NCI-H2227 (cell line): ENCODE data around the gene ST3GAL2.

Experiments used
- DNase-seq: peaks from one replicate; lab custom pipeline; 2025; ENCODE audit not compliant: unreplicated experiment; lab: John Stamatoyannopoulos, UW

The ST3GAL2 gene, protein sequence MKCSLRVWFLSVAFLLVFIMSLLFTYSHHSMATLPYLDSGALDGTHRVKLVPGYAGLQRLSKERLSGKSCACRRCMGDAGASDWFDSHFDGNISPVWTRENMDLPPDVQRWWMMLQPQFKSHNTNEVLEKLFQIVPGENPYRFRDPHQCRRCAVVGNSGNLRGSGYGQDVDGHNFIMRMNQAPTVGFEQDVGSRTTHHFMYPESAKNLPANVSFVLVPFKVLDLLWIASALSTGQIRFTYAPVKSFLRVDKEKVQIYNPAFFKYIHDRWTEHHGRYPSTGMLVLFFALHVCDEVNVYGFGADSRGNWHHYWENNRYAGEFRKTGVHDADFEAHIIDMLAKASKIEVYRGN

DNA sequence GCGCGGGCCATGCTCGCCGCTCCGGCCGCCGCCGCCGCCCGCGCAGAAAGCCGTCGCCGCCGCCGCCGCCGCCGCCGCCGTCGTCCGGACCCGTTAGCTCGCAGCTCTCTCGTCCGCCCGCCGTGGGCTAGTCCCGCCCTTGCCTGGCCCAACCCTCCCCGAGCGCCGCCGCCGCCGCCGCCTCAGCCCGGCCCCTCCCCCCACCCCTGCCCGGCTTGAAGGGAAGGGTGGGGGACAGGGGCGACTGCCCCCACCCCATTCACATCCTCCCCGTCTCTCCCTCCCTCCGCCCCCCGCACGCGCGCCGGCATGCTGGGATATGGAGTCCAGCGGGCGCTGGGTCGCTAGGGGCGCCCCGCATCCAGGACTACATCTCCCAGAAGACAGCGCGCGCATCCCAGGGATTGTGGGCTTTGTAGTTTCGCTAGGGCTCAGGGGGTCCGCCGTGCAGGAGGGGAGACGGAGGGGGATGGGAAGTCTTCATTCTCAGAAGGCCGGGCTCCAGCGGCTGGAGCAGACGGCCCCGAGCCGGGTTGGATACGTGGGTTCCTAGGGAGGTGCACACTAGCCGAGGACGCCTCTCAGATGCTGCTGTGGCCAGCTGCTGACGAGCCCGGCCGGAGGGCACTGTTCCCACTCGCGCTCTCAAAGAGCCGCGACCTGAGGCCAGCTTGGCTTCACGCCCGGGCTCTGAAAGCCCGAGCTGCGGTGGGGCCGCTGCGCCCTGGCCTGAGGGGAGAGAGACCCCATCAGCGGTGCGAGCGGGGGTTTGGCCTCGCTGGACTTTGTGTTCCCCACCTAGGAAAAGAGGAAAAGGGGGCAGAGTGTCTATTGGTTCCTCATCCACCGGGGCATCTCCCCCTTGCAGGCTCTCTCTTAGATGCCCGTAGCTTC, at the start of gene ST3GAL2:
ST3GAL2 (minus strand) TSS at position 132 of the 894 bp plus-strand sequence. CDS start 40,570 bp downstream, outside the sequence.
- DNase-seq, result peak; percentile 96

GRCh38 chr16:70484867-70485266, 46.0 kb upstream of the ST3GAL2 start:
- no peak for DNase-seq

DNA sequence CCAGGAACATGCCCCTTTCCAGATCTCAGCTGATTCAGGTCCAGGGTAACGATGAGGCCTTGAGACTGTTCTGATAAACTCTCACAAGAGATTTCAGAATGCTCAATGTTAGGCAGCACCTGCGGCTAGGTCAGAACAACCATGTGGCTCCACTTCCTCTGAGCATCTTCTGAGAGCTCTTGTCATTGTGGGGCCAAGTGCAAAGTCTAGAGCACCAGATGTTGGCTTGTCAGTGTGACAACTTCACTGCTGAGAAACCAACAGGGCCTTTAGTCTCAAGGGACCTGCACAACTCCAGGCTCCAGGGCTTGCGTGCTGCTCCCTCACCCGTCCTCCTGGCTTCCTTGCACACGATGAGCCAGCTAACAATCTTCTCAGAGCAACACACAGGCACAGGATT, 44.5 kb upstream of the ST3GAL2 start:
- no peak for DNase-seq

DNA sequence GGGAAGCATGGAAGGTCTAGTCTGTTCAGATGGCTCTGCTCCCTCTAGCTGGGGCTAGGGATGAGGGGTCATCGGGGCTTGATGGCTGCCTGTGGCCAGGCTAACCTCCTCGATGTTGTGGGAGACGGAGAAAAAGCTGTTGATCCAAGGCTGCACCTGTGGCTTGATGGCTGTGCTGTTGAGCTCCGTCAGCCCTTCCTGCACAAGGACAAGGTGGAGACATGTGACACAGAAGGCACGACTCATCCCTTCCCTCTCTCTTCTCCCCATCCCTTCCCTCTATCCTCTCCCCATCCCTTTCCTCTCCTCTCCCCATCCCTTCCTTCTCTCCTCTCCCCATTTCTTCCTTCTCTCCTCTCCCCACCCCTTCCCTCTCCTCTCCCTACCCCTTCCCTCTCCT, 43.7 kb upstream of the ST3GAL2 start:
- no peak for DNase-seq

GRCh38 chr16:70481929-70482536, 43.1 kb upstream of the ST3GAL2 start:
- no peak for DNase-seq

GRCh38 chr16:70480127-70481105, 41.5 kb upstream of the ST3GAL2 start:
- no peak for DNase-seq

- no peak for DNase-seq
Observed at GRCh38 chr16:70478912-70479341, 40.0 kb upstream of the ST3GAL2 start.

- DNase-seq, result no peak
Observed at GRCh38 chr16:70478169-70478568, 39.3 kb upstream of the ST3GAL2 start.

GRCh38 chr16:70476272-70477020, 37.5 kb upstream of the ST3GAL2 start:
- no peak for DNase-seq

GRCh38 chr16:70475054-70475871, 36.4 kb upstream of the ST3GAL2 start:
- no peak for DNase-seq

DNA sequence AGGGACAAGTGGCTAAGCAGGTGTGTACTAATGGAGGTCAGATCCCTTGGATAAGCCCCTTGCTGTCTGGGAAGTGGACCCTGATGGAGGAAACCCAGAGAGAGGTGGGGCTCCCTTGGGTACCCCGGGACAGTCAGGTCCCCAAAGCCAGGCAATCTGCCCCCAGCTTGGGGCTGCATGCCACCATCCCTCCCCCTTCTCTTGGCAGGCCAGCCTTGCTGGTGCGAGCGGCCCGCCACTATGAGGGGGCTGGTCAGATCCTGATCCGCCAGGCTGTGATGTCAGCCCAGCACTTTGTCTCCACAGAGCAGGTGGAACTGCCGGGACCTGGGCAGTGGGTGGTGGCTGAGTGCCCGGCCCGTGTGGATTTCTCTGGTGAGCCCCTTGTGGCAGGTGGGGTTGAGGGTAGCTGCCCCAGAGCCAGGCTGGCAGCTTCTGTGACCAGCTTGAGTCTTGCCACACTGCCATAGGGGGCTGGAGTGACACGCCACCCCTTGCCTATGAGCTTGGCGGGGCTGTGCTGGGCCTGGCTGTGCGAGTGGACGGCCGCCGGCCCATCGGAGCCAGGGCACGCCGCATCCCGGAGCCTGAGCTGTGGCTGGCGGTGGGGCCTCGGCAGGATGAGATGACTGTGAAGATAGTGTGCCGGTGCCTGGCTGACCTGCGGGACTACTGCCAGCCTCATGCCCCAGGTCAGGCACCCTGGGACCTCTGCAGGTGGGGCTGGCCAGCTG, 35.6 kb upstream of the ST3GAL2 start:
- no peak for DNase-seq

- DNase-seq, result no peak
Observed at GRCh38 chr16:70473446-70474319, 34.8 kb upstream of the ST3GAL2 start.

GRCh38 chr16:70472786-70473433, 34.0 kb upstream of the ST3GAL2 start:
- no peak for DNase-seq

DNA sequence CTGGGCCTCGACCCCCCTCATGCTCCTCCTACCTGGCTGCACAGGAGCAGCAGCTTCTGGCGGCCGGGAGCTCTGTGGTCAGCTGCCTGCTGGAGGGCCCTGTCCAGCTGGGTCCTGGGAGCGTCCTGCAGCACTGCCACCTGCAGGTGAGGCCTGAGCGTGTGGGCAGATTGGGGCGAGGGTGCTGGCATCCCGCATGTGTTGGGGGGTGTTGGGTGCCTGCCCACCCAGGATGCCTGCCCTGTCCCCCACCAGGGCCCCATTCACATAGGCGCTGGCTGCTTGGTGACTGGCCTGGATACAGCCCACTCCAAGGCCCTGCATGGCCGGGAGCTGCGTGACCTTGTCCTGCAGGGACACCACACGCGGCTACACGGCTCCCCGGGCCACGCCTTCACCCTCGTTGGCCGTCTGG, 32.0 kb upstream of the ST3GAL2 start:
- peak; percentile 3 for DNase-seq

- no peak for DNase-seq
Observed at GRCh38 chr16:70470141-70470926, 31.4 kb upstream of the ST3GAL2 start.
